ENCODE results near the gene RFX7.

Gene RFX7

GRCh38 chr15:56053046-56053400 lies 190.7 kb downstream of the RFX7 start:
- H3K4me1 ChIP-seq (ENCODE audit: control insufficient read depth in 1 of 2, insufficient read depth in 1 of 2, low read depth in 1 of 2, low read length in 1 of 2): no peaks in the 10 kb centered on the region
- no peak overlapping the region for H3K4me3 ChIP-seq (ENCODE audit: low read depth in 1 of 2, low read length in 1 of 2)
- H3K9me3 ChIP-seq: no peaks in the 10 kb centered on the region
- no peak for TF ChIP-seq CTCF (IDR thresholded peaks at IDR 0.05)
- H3K36me3 ChIP-seq: no peaks in the 10 kb centered on the region
- no peaks in the 10 kb centered on the region for H3K27me3 ChIP-seq
- H3K27ac ChIP-seq: no peak overlapping the region

GRCh38 chr15:56052395-56053045 lies 191.2 kb downstream of the RFX7 start:
- H3K36me3 ChIP-seq: no peaks in the 10 kb centered on the region
- H3K27me3 ChIP-seq: no peaks in the 10 kb centered on the region
- H3K4me1 ChIP-seq (ENCODE audit: control insufficient read depth in 1 of 2, insufficient read depth in 1 of 2, low read depth in 1 of 2, low read length in 1 of 2): no peaks in the 10 kb centered on the region
- no peak for TF ChIP-seq CTCF (IDR thresholded peaks at IDR 0.05)
- no peak overlapping the region for H3K27ac ChIP-seq
- no peak overlapping the region for H3K4me3 ChIP-seq (ENCODE audit: low read depth in 1 of 2, low read length in 1 of 2)
- no peaks in the 10 kb centered on the region for H3K9me3 ChIP-seq

GRCh38 chr15:56051676-56052075 lies 192.0 kb downstream of the RFX7 start:
- Histone ChIP-seq H3K27me3 (no peaks in the 10 kb centered on the region), H3K9me3 (no peaks in the 10 kb centered on the region), H3K27ac (no peak overlapping the region), H3K4me1 (ENCODE audit: control insufficient read depth in 1 of 2, insufficient read depth in 1 of 2, low read depth in 1 of 2, low read length in 1 of 2) (no peaks in the 10 kb centered on the region), H3K36me3 (no peaks in the 10 kb centered on the region), H3K4me3 (ENCODE audit: low read depth in 1 of 2, low read length in 1 of 2) (no peak overlapping the region)
- TF ChIP-seq CTCF (IDR thresholded peaks at IDR 0.05): no peak

GRCh38 chr15:56049577-56049976 lies 194.1 kb downstream of the RFX7 start:
- H3K4me3 ChIP-seq (ENCODE audit: low read depth in 1 of 2, low read length in 1 of 2): no peak overlapping the region
- no peak for TF ChIP-seq CTCF (IDR thresholded peaks at IDR 0.05)
- no peaks in the 10 kb centered on the region for H3K4me1 ChIP-seq (ENCODE audit: control insufficient read depth in 1 of 2, insufficient read depth in 1 of 2, low read depth in 1 of 2, low read length in 1 of 2)
- H3K9me3 ChIP-seq: no peaks in the 10 kb centered on the region
- no peaks in the 10 kb centered on the region for H3K27me3 ChIP-seq
- no peak overlapping the region for H3K27ac ChIP-seq
- H3K36me3 ChIP-seq: no peaks in the 10 kb centered on the region

GRCh38 chr15:56047354-56047753 lies 196.3 kb downstream of the RFX7 start:
- no peaks in the 10 kb centered on the region for H3K27me3 ChIP-seq
- H3K4me1 ChIP-seq (ENCODE audit: control insufficient read depth in 1 of 2, insufficient read depth in 1 of 2, low read depth in 1 of 2, low read length in 1 of 2): no peaks in the 10 kb centered on the region
- H3K9me3 ChIP-seq: no peaks in the 10 kb centered on the region
- H3K27ac ChIP-seq: no peak overlapping the region
- TF ChIP-seq CTCF (IDR thresholded peaks at IDR 0.05): no peak
- no peak overlapping the region for H3K4me3 ChIP-seq (ENCODE audit: low read depth in 1 of 2, low read length in 1 of 2)
- no peaks in the 10 kb centered on the region for H3K36me3 ChIP-seq
